Right hindlimb (tissue), 1 donor: Measurements from ENCODE around the gene GRK1.

Experiments used
- DNase-seq: peaks from one replicate; pipeline ENCODE4 v3.0.0-alpha.2; 2018

Gene GRK1

GRCh38 chr13:113763254-113763653, 96.2 kb downstream of the GRK1 start:
- no peak for DNase-seq

GRCh38 chr13:113763961-113764792, 97.2 kb downstream of the GRK1 start:
- DNase-seq, result no peak

- DNase-seq, result no peak
Observed at GRCh38 chr13:113764793-113765563, 98.0 kb downstream of the GRK1 start.

- DNase-seq, result no peak
Observed at GRCh38 chr13:113765564-113765910, 98.5 kb downstream of the GRK1 start.

- DNase-seq, result no peak
Observed at GRCh38 chr13:113766035-113766800, 99.2 kb downstream of the GRK1 start.

GRCh38 chr13:113767366-113767765, 100.3 kb downstream of the GRK1 start:
- no peak for DNase-seq

GRCh38 chr13:113768018-113768905, 101.2 kb downstream of the GRK1 start:
- DNase-seq, result no peak

- no peak for DNase-seq
Observed at GRCh38 chr13:113769106-113769505, 102.1 kb downstream of the GRK1 start.

GRCh38 chr13:113769881-113770280, 102.9 kb downstream of the GRK1 start:
- no peak for DNase-seq

- no peak for DNase-seq
Observed at GRCh38 chr13:113770441-113770840, 103.4 kb downstream of the GRK1 start.

GRCh38 chr13:113770937-113771336, 103.9 kb downstream of the GRK1 start:
- DNase-seq, result no peak

GRCh38 chr13:113771709-113772331, 104.8 kb downstream of the GRK1 start:
- DNase-seq, result no peak

- no peak for DNase-seq
Observed at GRCh38 chr13:113774177-113775107, 107.4 kb downstream of the GRK1 start.

- DNase-seq, result no peak
Observed at GRCh38 chr13:113775451-113776145, 108.6 kb downstream of the GRK1 start.

GRCh38 chr13:113776231-113777125, 109.5 kb downstream of the GRK1 start:
- no peak for DNase-seq

- no peak for DNase-seq
Observed at GRCh38 chr13:113777311-113778260, 110.6 kb downstream of the GRK1 start.

GRCh38 chr13:113781571-113781970, 114.6 kb downstream of the GRK1 start:
- no peak for DNase-seq

- DNase-seq, result no peak
Observed at GRCh38 chr13:113782472-113782871, 115.5 kb downstream of the GRK1 start.
